HepG2 (cell line): ENCODE data around the gene DYNLT2B.

ENCODE experiments used
- BRD4 ChIP-seq: sonication (generic); formaldehyde crosslinking; IDR thresholded peaks from 2 replicates; pipeline ENCODE4 v1.4.0; 2020; ENCODE audit warnings: missing genetic modification reagents
- CBFB ChIP-seq: sonication (generic); formaldehyde crosslinking; IDR thresholded peaks from 2 replicates; pipeline ENCODE4 v1.4.0; 2020; ENCODE audit warnings: missing genetic modification reagents
- CTCF ChIP-seq: sonication (generic); formaldehyde crosslinking; IDR thresholded peaks from 2 replicates; pipeline ENCODE4 v1.5.0; 2020; ENCODE audit warnings: mild to moderate bottlenecking, missing genetic modification reagents, moderate library complexity
- FOXM1 ChIP-seq: sonication (generic); formaldehyde crosslinking; IDR thresholded peaks from 2 replicates; pipeline ENCODE4 v1.5.0; 2020; ENCODE audit warnings: missing genetic modification reagents
- MTA3 ChIP-seq: sonication (generic); formaldehyde crosslinking; IDR thresholded peaks from 2 replicates; pipeline ENCODE4 v1.4.0; 2020; ENCODE audit warnings: missing genetic modification reagents
- POLR2A ChIP-seq, 2 experiments: IDR thresholded peaks; 2 replicates each; pipeline ENCODE4 v1.6.1; 2011; ENCODE audit warnings: low read depth in 2 of 2, low read length in 2 of 2, mild to moderate bottlenecking in 1 of 2, moderate library complexity in 1 of 2; ENCODE audit not compliant: insufficient read depth in 1 of 2
- YEATS2 ChIP-seq: sonication (generic); formaldehyde crosslinking; IDR thresholded peaks from 2 replicates; pipeline ENCODE4 v1.4.0; 2020; ENCODE audit warnings: missing genetic modification reagents, borderline replicate concordance
- ZBTB37 ChIP-seq: sonication (generic); formaldehyde crosslinking; IDR thresholded peaks from 2 replicates; pipeline ENCODE4 v1.4.0; 2020; ENCODE audit warnings: mild to moderate bottlenecking, missing genetic modification reagents
- ZFP36 ChIP-seq: fragments of 150-350 bp; IDR thresholded peaks from 2 replicates; pipeline ENCODE4 v1.6.1; 2018; ENCODE audit warnings: borderline replicate concordance, low read length, low read depth; ENCODE audit not compliant: partially characterized antibody

- TF ChIP-seq YEATS2 (CRISPR knock-in tag) = no peak
- TF ChIP-seq BRD4 = no peak
- TF ChIP-seq CTCF (CRISPR knock-in tag) = no peak
- no peak for TF ChIP-seq ZBTB37 (CRISPR knock-in tag)
- TF ChIP-seq FOXM1 = no peak
- TF ChIP-seq POLR2A (IDR thresholded peaks at IDR 0.05; ENCODE audit: insufficient read depth in 1 of 2, low read depth in 2 of 2, low read length in 2 of 2) = no peak
- no peak for TF ChIP-seq CBFB (CRISPR knock-in tag)
- no peak for TF ChIP-seq ZFP36
- no peak for TF ChIP-seq MTA3 (CRISPR knock-in tag)
These were observed 30.7 kb upstream of the DYNLT2B start for GRCh38 chr3:196348698-196349097.
